ENCODE data around the gene HDGFL2.

Gene HDGFL2

GRCh38 chr19:4507150-4507452 lies 35.0 kb downstream of the HDGFL2 start:
- no peak for TF ChIP-seq CTCF (IDR thresholded peaks at IDR 0.05; ENCODE audit: control insufficient read depth, insufficient read depth, low read depth, low read length, missing control alignments)
- H3K4me3 ChIP-seq (ENCODE audit: control insufficient read depth, low read depth, low read length), result no peak overlapping the region
- DNase-seq (ENCODE audit: low read depth), result no peak

- no peak overlapping the region for H3K4me3 ChIP-seq (ENCODE audit: control insufficient read depth, low read depth, low read length)
- DNase-seq (ENCODE audit: low read depth), result no peak
- no peak for TF ChIP-seq CTCF (IDR thresholded peaks at IDR 0.05; ENCODE audit: control insufficient read depth, insufficient read depth, low read depth, low read length, missing control alignments)
These were observed 35.7 kb downstream of the HDGFL2 start for GRCh38 chr19:4507804-4508203.

GRCh38 chr19:4508698-4509097 lies 36.6 kb downstream of the HDGFL2 start:
- no peak for TF ChIP-seq CTCF (IDR thresholded peaks at IDR 0.05; ENCODE audit: control insufficient read depth, insufficient read depth, low read depth, low read length, missing control alignments)
- DNase-seq (ENCODE audit: low read depth), result no peak
- no peak overlapping the region for H3K4me3 ChIP-seq (ENCODE audit: control insufficient read depth, low read depth, low read length)

- TF ChIP-seq CTCF (IDR thresholded peaks at IDR 0.05; ENCODE audit: control insufficient read depth, insufficient read depth, low read depth, low read length, missing control alignments), result no peak
- no peak for DNase-seq (ENCODE audit: low read depth)
- H3K4me3 ChIP-seq (ENCODE audit: control insufficient read depth, low read depth, low read length), result no peak overlapping the region
These were observed 38.5 kb downstream of the HDGFL2 start for GRCh38 chr19:4510435-4511255.

GRCh38 chr19:4511300-4512054 lies 39.4 kb downstream of the HDGFL2 start:
- H3K4me3 ChIP-seq (ENCODE audit: control insufficient read depth, low read depth, low read length), result no peak overlapping the region
- no peak for DNase-seq (ENCODE audit: low read depth)
- no peak for TF ChIP-seq CTCF (IDR thresholded peaks at IDR 0.05; ENCODE audit: control insufficient read depth, insufficient read depth, low read depth, low read length, missing control alignments)

GRCh38 chr19:4512070-4512469 lies 40.0 kb downstream of the HDGFL2 start:
- H3K4me3 ChIP-seq (ENCODE audit: control insufficient read depth, low read depth, low read length), result no peak overlapping the region
- no peak for DNase-seq (ENCODE audit: low read depth)
- no peak for TF ChIP-seq CTCF (IDR thresholded peaks at IDR 0.05; ENCODE audit: control insufficient read depth, insufficient read depth, low read depth, low read length, missing control alignments)
